ENCODE measurements around the gene HTR3B. TPM values are rescaled to one million over a fixed set of nuclear protein-coding genes. Genes with fewer than 3 reads are reported as not detected.

HTR3B gene
- not detected for polyA plus RNA-seq

- Mint-ChIP-seq H3K4me1 (no peaks in the 10 kb centered on the region), H3K4me3 (no peak within 1 kb of the TSS), H3K27ac (no peak within 1 kb of the TSS), H3K36me3 (no peaks in the 10 kb centered on the region), H3K9me3 (no peaks in the 10 kb centered on the region), H3K27me3 (ENCODE audit: low read depth in 3 of 3) (peaks cover 0 to 3% (median 0%) of the 10 kb centered on the region in 3 donors)
- DNase-seq, result no peak
Measured at GRCh38 chr11:113904379-113905101, at the start of gene HTR3B. Gene HTR3B, plus strand, starts transcription at chr11:113904796. Its CDS starts 138 bp downstream, at chr11:113904934.

- H3K27ac Mint-ChIP-seq, result peak overlapping the region in 5 of 6 donors; percentile 7 to 86 (median 39)
- peaks cover 75 to 76% of the 10 kb centered on the region in 2 donors for H3K4me1 Mint-ChIP-seq
- peaks cover 0 to 2% (median 2%) of the 10 kb centered on the region in 3 donors for H3K27me3 Mint-ChIP-seq (ENCODE audit: low read depth in 3 of 3)
- DNase-seq, result no peak
- no peaks in the 10 kb centered on the region for H3K9me3 Mint-ChIP-seq
- peaks cover 5 to 20% (median 10%) of the 10 kb centered on the region in 3 donors for H3K36me3 Mint-ChIP-seq
- no peak overlapping the region for H3K4me3 Mint-ChIP-seq
Measured at GRCh38 chr11:113855803-113856202, 48.8 kb upstream of the HTR3B start.

DNA sequence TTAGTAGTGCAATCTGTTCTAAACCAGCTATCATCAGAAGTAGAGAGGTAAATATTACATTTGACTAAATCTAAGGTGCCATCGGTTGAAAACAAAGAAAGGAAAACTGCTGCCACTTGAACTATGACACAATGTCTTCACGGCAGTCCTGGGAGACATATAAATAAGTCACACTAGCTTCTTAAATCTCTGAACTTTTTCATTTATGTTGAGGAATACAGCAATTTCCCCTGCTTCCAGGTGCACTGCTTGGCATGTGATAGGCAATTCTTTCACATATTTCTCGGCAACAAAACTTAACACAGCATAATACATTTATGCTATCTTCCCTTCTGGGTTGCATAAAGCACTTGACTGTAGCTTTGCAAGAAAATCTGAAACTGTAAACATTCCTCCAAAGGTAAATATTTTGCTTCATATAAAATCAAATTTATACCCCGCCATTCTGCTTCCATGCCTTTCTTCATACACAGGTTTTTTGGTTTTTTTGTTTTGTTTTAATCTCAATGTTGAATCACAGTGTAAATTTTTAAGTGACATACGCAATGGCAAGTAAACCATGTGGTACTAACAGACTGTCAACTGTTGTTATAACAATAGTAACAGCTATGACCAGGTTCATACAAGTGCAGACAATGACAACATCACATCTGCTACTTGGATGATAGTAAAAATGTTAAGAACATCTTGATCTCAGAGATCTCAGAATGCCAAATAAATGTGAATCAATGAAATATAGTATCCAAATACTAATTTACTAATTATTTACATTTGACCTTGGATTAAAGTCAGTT, 47.4 kb upstream of the HTR3B start:
- H3K4me1 Mint-ChIP-seq, result peaks cover 83% of the 10 kb centered on the region in 2 donors
- no peaks in the 10 kb centered on the region for H3K9me3 Mint-ChIP-seq
- peak overlapping the region; percentile 74 to 93 (median 86) for H3K27ac Mint-ChIP-seq
- peak overlapping the region in 4 of 5 donors; percentile 10 to 39 (median 20) for H3K4me3 Mint-ChIP-seq
- peaks cover 0 to 2% (median 2%) of the 10 kb centered on the region in 3 donors for H3K27me3 Mint-ChIP-seq (ENCODE audit: low read depth in 3 of 3)
- no peak for DNase-seq
- H3K36me3 Mint-ChIP-seq, result peaks cover 0 to 7% (median 3%) of the 10 kb centered on the region in 3 donors

- H3K27ac Mint-ChIP-seq, result peak overlapping the region; percentile 78 to 94 (median 84)
Measured at GRCh38 chr11:113859665-113860064, 44.9 kb upstream of the HTR3B start.

DNA sequence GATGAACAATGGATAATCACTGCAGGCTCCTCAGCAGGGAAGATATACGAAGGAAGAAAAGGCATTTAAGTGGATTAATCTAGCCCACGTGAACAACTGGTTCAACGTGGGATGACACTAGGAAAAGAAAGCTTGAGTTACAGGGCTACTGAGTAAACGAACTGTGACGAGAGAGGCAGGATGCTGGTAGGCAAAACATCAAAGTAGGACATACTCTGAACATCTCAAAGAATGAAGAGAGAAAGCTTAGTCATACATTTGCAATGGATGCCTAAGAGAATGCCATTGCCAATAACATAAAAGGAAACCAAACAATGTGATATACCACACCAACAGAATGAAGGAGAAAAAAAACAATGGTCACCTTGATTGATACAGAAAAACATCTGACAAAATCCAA, 42.2 kb upstream of the HTR3B start:
- H3K4me3 Mint-ChIP-seq, result peak overlapping the region; percentile 66 to 79 (median 71)
- H3K27me3 Mint-ChIP-seq (ENCODE audit: low read depth in 3 of 3), result peaks cover 0 to 4% (median 3%) of the 10 kb centered on the region in 3 donors
- peak overlapping the region; percentile 82 to 94 (median 90) for H3K27ac Mint-ChIP-seq
- H3K9me3 Mint-ChIP-seq, result no peaks in the 10 kb centered on the region
- peaks cover 91 to 94% of the 10 kb centered on the region in 2 donors for H3K4me1 Mint-ChIP-seq
- peak; percentile 7 to 34 (median 14) for DNase-seq
- peaks cover 10 to 24% (median 10%) of the 10 kb centered on the region in 3 donors for H3K36me3 Mint-ChIP-seq

More at GRCh38 chr11:113859665-113860064, 44.9 kb upstream of the HTR3B start:
- Mint-ChIP-seq H3K27me3 (ENCODE audit: low read depth in 3 of 3) (peaks cover 0 to 4% (median 2%) of the 10 kb centered on the region in 3 donors), H3K9me3 (no peaks in the 10 kb centered on the region), H3K36me3 (peaks cover 5 to 15% (median 7%) of the 10 kb centered on the region in 3 donors), H3K4me3 (peak overlapping the region; percentile 71 to 91 (median 79)), H3K4me1 (peaks cover 85 to 92% of the 10 kb centered on the region in 2 donors)
- peak; percentile 45 to 59 (median 52) for DNase-seq

GRCh38 chr11:113864410-113864809, 40.2 kb upstream of the HTR3B start:
- H3K36me3 Mint-ChIP-seq, result peaks cover 10 to 21% (median 10%) of the 10 kb centered on the region in 3 donors
- H3K27me3 Mint-ChIP-seq (ENCODE audit: low read depth in 3 of 3), result peaks cover 0 to 4% (median 3%) of the 10 kb centered on the region in 3 donors
- H3K9me3 Mint-ChIP-seq, result no peaks in the 10 kb centered on the region
- no peak for DNase-seq
- peaks cover 92 to 94% of the 10 kb centered on the region in 2 donors for H3K4me1 Mint-ChIP-seq
- H3K27ac Mint-ChIP-seq, result peak overlapping the region; percentile 87 to 96 (median 91)
- peak overlapping the region; percentile 5 to 79 (median 40) for H3K4me3 Mint-ChIP-seq

DNA sequence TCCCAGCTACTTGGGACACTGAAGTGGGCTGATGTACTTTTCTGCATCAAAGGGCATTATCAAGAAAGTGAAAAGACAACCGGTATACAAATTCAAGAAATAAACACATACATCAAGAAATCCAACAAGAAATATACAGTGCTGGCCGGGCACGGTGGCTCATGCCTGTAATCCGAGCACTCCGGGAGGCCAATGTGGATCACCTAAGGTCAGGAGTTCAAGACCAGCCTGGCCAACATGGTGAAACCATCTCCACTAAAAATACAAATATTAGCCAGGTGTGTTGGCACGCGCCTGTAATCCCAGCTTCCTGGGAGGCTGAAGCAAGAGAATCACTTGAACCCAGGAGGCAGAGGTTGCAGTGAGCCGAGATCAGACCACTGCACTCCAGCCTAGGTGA, 38.7 kb upstream of the HTR3B start:
- Mint-ChIP-seq H3K4me1 (peaks cover 93 to 95% of the 10 kb centered on the region in 2 donors), H3K27me3 (ENCODE audit: low read depth in 3 of 3) (peaks cover 1 to 4% (median 2%) of the 10 kb centered on the region in 3 donors), H3K27ac (peak overlapping the region; percentile 87 to 96 (median 91)), H3K4me3 (peak overlapping the region; percentile 29 to 94 (median 79)), H3K9me3 (no peaks in the 10 kb centered on the region), H3K36me3 (peaks cover 10 to 21% (median 11%) of the 10 kb centered on the region in 3 donors)
- no peak for DNase-seq

DNA sequence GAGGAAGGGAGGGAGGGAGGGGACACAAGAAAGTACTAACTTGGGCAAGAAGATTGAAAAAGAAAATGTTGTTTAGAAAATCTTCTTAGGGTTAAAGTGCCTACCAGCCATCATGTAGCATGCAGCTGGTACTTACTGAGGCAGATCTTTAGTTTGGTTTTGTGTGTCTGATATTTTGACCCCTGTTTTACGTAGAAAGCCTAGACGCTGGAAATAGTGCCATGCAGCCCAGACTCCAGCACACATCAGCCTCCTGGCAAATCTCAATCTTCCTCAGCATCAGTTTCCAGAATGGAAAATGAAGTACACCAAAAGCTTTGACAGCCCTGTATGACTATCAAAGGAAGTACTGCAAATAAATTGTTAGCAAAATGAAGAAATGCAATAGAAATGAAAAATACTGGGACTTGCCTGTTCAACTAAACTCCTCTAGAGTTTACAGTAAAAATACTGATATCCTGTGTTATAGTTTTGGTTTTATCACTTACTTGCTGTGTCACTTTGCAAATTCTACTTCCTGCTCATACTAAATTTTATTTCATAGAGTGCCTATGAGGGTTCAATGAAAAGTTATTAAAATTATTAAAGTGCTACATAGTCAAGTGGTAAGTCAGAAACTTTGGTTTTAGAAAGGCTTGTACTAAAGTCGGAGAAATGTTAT, 36.6 kb upstream of the HTR3B start:
- no peaks in the 10 kb centered on the region for H3K9me3 Mint-ChIP-seq
- H3K36me3 Mint-ChIP-seq, result peaks cover 5 to 16% (median 16%) of the 10 kb centered on the region in 3 donors
- peak; percentile 26 to 48 (median 46) for DNase-seq
- peaks cover 94 to 95% of the 10 kb centered on the region in 2 donors for H3K4me1 Mint-ChIP-seq
- H3K4me3 Mint-ChIP-seq, result peak overlapping the region; percentile 72 to 94 (median 86)
- peaks cover 0 to 3% (median 2%) of the 10 kb centered on the region in 3 donors for H3K27me3 Mint-ChIP-seq (ENCODE audit: low read depth in 3 of 3)
- H3K27ac Mint-ChIP-seq, result peak overlapping the region; percentile 87 to 96 (median 89)

GRCh38 chr11:113871336-113871735, 33.3 kb upstream of the HTR3B start:
- H3K27me3 Mint-ChIP-seq (ENCODE audit: low read depth in 3 of 3), result peaks cover 10 to 15% (median 12%) of the 10 kb centered on the region in 3 donors
- H3K9me3 Mint-ChIP-seq, result no peaks in the 10 kb centered on the region
- peak overlapping the region; percentile 79 to 96 (median 89) for H3K27ac Mint-ChIP-seq
- peaks cover 12 to 17% (median 16%) of the 10 kb centered on the region in 3 donors for H3K36me3 Mint-ChIP-seq
- peaks cover 89 to 91% of the 10 kb centered on the region in 2 donors for H3K4me1 Mint-ChIP-seq
- DNase-seq, result no peak
- H3K4me3 Mint-ChIP-seq, result peak overlapping the region; percentile 91 to 97 (median 94)

DNA sequence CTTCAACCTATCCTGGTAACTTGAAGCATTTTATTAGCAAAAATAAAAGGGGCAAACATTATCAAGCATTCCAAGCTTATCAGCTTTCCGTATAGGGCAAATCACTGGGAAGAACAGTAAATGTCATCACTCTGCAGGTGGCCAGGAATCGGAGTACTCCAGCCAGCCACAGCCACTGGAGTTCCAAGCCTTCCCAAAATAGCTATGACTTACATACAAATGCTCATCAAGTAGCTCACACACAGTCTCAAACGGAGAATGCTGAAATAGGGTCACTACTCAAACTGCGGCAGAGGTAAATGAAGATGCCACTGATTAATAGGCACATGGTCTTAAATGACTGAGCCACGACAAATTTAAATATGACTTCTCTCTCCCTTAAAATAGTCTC, 31.4 kb upstream of the HTR3B start:
- H3K4me1 Mint-ChIP-seq, result peaks cover 80 to 85% of the 10 kb centered on the region in 2 donors
- DNase-seq, result no peak
- H3K9me3 Mint-ChIP-seq, result no peaks in the 10 kb centered on the region
- H3K27me3 Mint-ChIP-seq (ENCODE audit: low read depth in 3 of 3), result peaks cover 10 to 15% (median 13%) of the 10 kb centered on the region in 3 donors
- H3K27ac Mint-ChIP-seq, result peak overlapping the region; percentile 59 to 87 (median 80)
- H3K4me3 Mint-ChIP-seq, result peak overlapping the region; percentile 91 to 97 (median 94)
- H3K36me3 Mint-ChIP-seq, result peaks cover 13 to 17% (median 14%) of the 10 kb centered on the region in 3 donors

DNA sequence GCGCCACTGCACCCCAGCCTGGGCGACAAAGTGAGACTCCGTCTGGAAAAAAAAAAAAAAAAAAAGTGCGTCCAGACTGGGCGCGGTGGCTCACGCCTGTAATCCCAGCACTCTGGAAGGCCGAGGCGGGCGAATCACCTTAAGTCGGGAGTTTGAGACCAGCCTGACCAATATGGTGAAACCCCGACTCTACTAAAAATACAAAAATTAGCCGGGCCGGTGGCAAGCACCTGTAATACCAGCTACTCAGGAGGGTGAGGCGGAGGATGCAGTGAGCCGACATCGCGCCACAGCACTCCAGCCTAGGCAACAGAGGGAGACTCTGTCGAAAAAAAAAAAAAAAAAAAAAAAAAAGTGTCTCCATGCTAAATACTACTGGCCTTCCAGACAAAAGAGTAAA, 30.5 kb upstream of the HTR3B start:
- no peaks in the 10 kb centered on the region for H3K9me3 Mint-ChIP-seq
- H3K4me3 Mint-ChIP-seq, result peak overlapping the region; percentile 91 to 97 (median 94)
- H3K27me3 Mint-ChIP-seq (ENCODE audit: low read depth in 3 of 3), result peaks cover 10 to 15% (median 13%) of the 10 kb centered on the region in 3 donors
- peaks cover 13 to 17% (median 14%) of the 10 kb centered on the region in 3 donors for H3K36me3 Mint-ChIP-seq
- H3K27ac Mint-ChIP-seq, result peak overlapping the region; percentile 83 to 97 (median 91)
- peaks cover 72 to 77% of the 10 kb centered on the region in 2 donors for H3K4me1 Mint-ChIP-seq
- no peak for DNase-seq

GRCh38 chr11:113874581-113875233, 29.9 kb upstream of the HTR3B start:
- DNase-seq, result peak in 1 of 3 donors; percentile 15
- Mint-ChIP-seq H3K36me3 (peaks cover 13 to 17% (median 14%) of the 10 kb centered on the region in 3 donors), H3K27me3 (ENCODE audit: low read depth in 3 of 3) (peaks cover 10 to 15% (median 13%) of the 10 kb centered on the region in 3 donors), H3K27ac (peak overlapping the region; percentile 83 to 97 (median 91)), H3K9me3 (no peaks in the 10 kb centered on the region), H3K4me3 (peak overlapping the region; percentile 91 to 97 (median 94)), H3K4me1 (peaks cover 66 to 70% of the 10 kb centered on the region in 2 donors)
